Neural cell (in vitro differentiated cells): ENCODE results near the gene PODNL1. TPM values are rescaled to one million over a fixed set of nuclear protein-coding genes. Genes with fewer than 3 reads are reported as not detected.

Source experiments
- H2AFZ ChIP-seq: fragments of 200-600, 300-800 bp; sonication (generic), shearing (Covaris generic); 2 replicates; pipeline ENCODE4 v1.6.0; 2014; ENCODE audit warnings: low read depth, mild to moderate bottlenecking, antibody characterized with exemption, low read length, moderate library complexity
- H3F3A ChIP-seq: fragments of 200-600 bp; shearing (Covaris generic); 2 replicates; pipeline ENCODE4 v1.6.1; 2016; ENCODE audit warnings: mild to moderate bottlenecking, moderate library complexity, mixed read lengths, antibody characterized with exemption, low read length; ENCODE audit not compliant: insufficient read depth, poor library complexity, severe bottlenecking
- H3K27ac ChIP-seq: fragments of 200-600, 300-800 bp; sonication (generic), shearing (Covaris generic); 2 replicates; pipeline ENCODE4 v1.5.1; 2014; ENCODE audit warnings: mild to moderate bottlenecking, low read length, moderate library complexity
- H3K27me3 ChIP-seq: fragments of 300-800, 200-600 bp; sonication (generic), shearing (Covaris generic); 2 replicates; pipeline ENCODE4 v1.6.0; 2014; ENCODE audit warnings: mild to moderate bottlenecking, low read depth, low read length, moderate library complexity; ENCODE audit not compliant: insufficient read depth
- H3K36me3 ChIP-seq: fragments of 300-800, 200-600 bp; sonication (generic), shearing (Covaris generic); 2 replicates; pipeline ENCODE4 v1.5.1; 2014; ENCODE audit warnings: mild to moderate bottlenecking, antibody characterized with exemption, low read length, moderate library complexity; ENCODE audit not compliant: insufficient read depth
- H3K4me2 ChIP-seq: fragments of 300-800, 200-600 bp; sonication (generic), shearing (Covaris generic); 2 replicates; pipeline ENCODE4 v1.6.0; 2014; ENCODE audit warnings: mild to moderate bottlenecking, low read length
- H3K4me3 ChIP-seq: fragments of 300-800, 200-600 bp; sonication (generic), shearing (Covaris generic); 2 replicates; pipeline ENCODE4 v1.5.1; 2014; ENCODE audit warnings: mild to moderate bottlenecking, low read length, moderate library complexity
- H3K79me2 ChIP-seq: fragments of 200-600 bp; shearing (Covaris generic); replicated peaks from 2 replicates; pipeline ENCODE4 v1.6.0; 2014; ENCODE audit warnings: mild to moderate bottlenecking, low read length, moderate library complexity; ENCODE audit not compliant: insufficient read depth
- H3K9ac ChIP-seq: fragments of 300-800, 200-600 bp; sonication (generic), shearing (Covaris generic); 2 replicates; pipeline ENCODE4 v1.6.1; 2016; ENCODE audit warnings: mild to moderate bottlenecking, low read length, mixed read lengths
- H3K9me2 ChIP-seq: fragments of 200-600 bp; shearing (Covaris generic); 2 replicates; pipeline ENCODE4 v1.6.1; 2016; ENCODE audit warnings: mild to moderate bottlenecking, low read length, mixed read lengths; ENCODE audit not compliant: insufficient read depth
- H3K9me3 ChIP-seq: fragments of 200-600, 300-800 bp; sonication (generic), shearing (Covaris generic); 2 replicates; pipeline ENCODE4 v1.6.1; 2016; ENCODE audit warnings: mild to moderate bottlenecking, mixed run types, low read length, moderate library complexity, mixed read lengths
- H4K20me1 ChIP-seq: fragments of 200-600 bp; shearing (Covaris generic); 2 replicates; pipeline ENCODE4 v1.6.1; 2016; ENCODE audit warnings: mild to moderate bottlenecking, mixed run types; ENCODE audit not compliant: insufficient read depth
- CTCF ChIP-seq: fragments of 450-650 bp; IDR thresholded peaks from 2 replicates; pipeline ENCODE4 v1.5.1; 2014; ENCODE audit warnings: antibody characterized with exemption, mild to moderate bottlenecking, moderate library complexity; ENCODE audit not compliant: poor library complexity, severe bottlenecking
- EP300 ChIP-seq: fragments of 450-650 bp; conservative IDR thresholded peaks from 2 replicates; pipeline ENCODE4 v1.6.1; 2014; ENCODE audit warnings: antibody characterized with exemption, mild to moderate bottlenecking, moderate library complexity; ENCODE audit not compliant: poor library complexity, severe bottlenecking
- EZH2 ChIP-seq: fragments of 200-600, 300-800 bp; shearing (Covaris generic), sonication (generic); IDR thresholded peaks from 2 replicates; pipeline ENCODE4 v1.6.1; 2014; ENCODE audit warnings: antibody characterized with exemption, low read length, borderline replicate concordance, mild to moderate bottlenecking; ENCODE audit not compliant: insufficient read depth, poor library complexity, severe bottlenecking
- MXI1 ChIP-seq: fragments of 450-650 bp; conservative IDR thresholded peaks from 2 replicates; pipeline ENCODE4 v1.6.1; 2014; ENCODE audit warnings: antibody characterized with exemption, mild to moderate bottlenecking; ENCODE audit not compliant: poor library complexity, severe bottlenecking
- POLR2AphosphoS5 ChIP-seq: IDR thresholded peaks from 2 replicates; pipeline ENCODE4 v1.6.1; 2012
- RAD21 ChIP-seq: fragments of 450-650 bp; conservative IDR thresholded peaks from 2 replicates; pipeline ENCODE4 v1.6.1; 2014; ENCODE audit warnings: antibody characterized with exemption, mild to moderate bottlenecking, moderate library complexity
- REST ChIP-seq: IDR thresholded peaks from 2 replicates; pipeline ENCODE4 v1.6.1; 2012; ENCODE audit warnings: borderline replicate concordance
- SMC3 ChIP-seq: fragments of 450-650 bp; conservative IDR thresholded peaks from 2 replicates; pipeline ENCODE4 v1.6.1; 2014; ENCODE audit warnings: antibody characterized with exemption, mild to moderate bottlenecking, moderate library complexity; ENCODE audit not compliant: poor library complexity
- TAF1 ChIP-seq: IDR thresholded peaks from 2 replicates; pipeline ENCODE4 v1.6.1; 2012; ENCODE audit warnings: low read depth
- polyA plus RNA-seq: library from polyadenylated mRNA; depleted of rRNA; stranded (reverse); fragments of >200 nt; gene quantifications from 2 replicates; pipeline ENCODE4 v1.2.3, GENCODE V29; 2014

PODNL1 gene
- polyA plus RNA-seq, 1 donor from 2014 or later, result not detected

- H3K79me2 ChIP-seq, result no peaks in the 10 kb centered on the region
- H3K27me3 ChIP-seq, result no peaks in the 10 kb centered on the region
- TF ChIP-seq EZH2, result no peak
- no peak for TF ChIP-seq CTCF
- TF ChIP-seq SMC3, result no peak
- TF ChIP-seq EP300, result no peak
- no peak for TF ChIP-seq RAD21
- TF ChIP-seq REST, result no peak
- no peak for TF ChIP-seq TAF1
- no peak for TF ChIP-seq POLR2AphosphoS5
- TF ChIP-seq MXI1, result no peak
- H3K9me2 ChIP-seq, result no peaks in the 10 kb centered on the region
- no peaks in the 10 kb centered on the region for H4K20me1 ChIP-seq
- no peak overlapping the region for H2AFZ ChIP-seq
- H3K4me2 ChIP-seq, result no peak overlapping the region
- no peaks in the 10 kb centered on the region for H3F3A ChIP-seq
- no peaks in the 10 kb centered on the region for H3K36me3 ChIP-seq
- no peaks in the 10 kb centered on the region for H3K9me3 ChIP-seq
- no peak overlapping the region for H3K27ac ChIP-seq
- no peak overlapping the region for H3K9ac ChIP-seq
- no peak overlapping the region for H3K4me3 ChIP-seq
Observed at GRCh38 chr19:13935765-13936510, 2.3 kb downstream of the PODNL1 start.

GRCh38 chr19:13934785-13935109 lies 3.5 kb downstream of the PODNL1 start:
- H3K9ac ChIP-seq, result no peak overlapping the region
- H2AFZ ChIP-seq, result no peak overlapping the region
- H3F3A ChIP-seq, result no peaks in the 10 kb centered on the region
- no peaks in the 10 kb centered on the region for H3K36me3 ChIP-seq
- no peak for TF ChIP-seq EZH2
- TF ChIP-seq TAF1, result no peak
- no peaks in the 10 kb centered on the region for H3K9me3 ChIP-seq
- no peaks in the 10 kb centered on the region for H3K27me3 ChIP-seq
- H3K27ac ChIP-seq, result no peak overlapping the region
- no peaks in the 10 kb centered on the region for H3K79me2 ChIP-seq
- no peaks in the 10 kb centered on the region for H4K20me1 ChIP-seq
- H3K4me2 ChIP-seq, result no peak overlapping the region
- no peaks in the 10 kb centered on the region for H3K9me2 ChIP-seq
- no peak overlapping the region for H3K4me3 ChIP-seq
